ENCODE measurements around the gene NKIRAS1.

NKIRAS1 gene

DNA sequence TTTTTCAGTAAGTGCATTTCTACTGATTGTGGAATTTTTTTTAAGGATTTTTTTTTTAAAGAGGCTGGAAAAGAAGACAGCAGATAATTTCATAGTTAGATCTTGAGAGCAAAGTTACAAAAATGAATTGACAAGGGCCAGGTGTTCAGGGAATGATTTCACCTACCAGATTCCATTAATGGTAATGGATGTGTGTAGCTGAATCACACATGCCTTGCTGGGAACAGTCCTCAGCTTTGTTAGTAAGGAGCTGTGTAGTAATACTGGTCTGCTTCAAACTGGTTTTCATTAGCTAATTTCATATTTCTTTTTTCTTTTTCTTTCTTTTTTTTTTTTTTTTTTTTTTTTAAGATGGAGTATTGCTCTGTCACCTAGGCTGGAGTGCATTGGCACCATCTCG is 44.3 kb upstream of the NKIRAS1 start:
- Histone ChIP-seq H3K9ac (no peak overlapping the region), H3K79me2 (peaks cover 10% of the 10 kb centered on the region), H3K27me3 (ENCODE audit: control insufficient read depth, insufficient read depth, low read length) (no peaks in the 10 kb centered on the region), H3K9me3 (ENCODE audit: control insufficient read depth, low read length) (no peaks in the 10 kb centered on the region), H2AFZ (no peak overlapping the region), H3K4me3 (ENCODE audit: low read depth, low read length) (no peak overlapping the region), H3K4me2 (ENCODE audit: low read length) (no peak overlapping the region), H3K36me3 (ENCODE audit: control insufficient read depth, insufficient read depth, low read length) (no peaks in the 10 kb centered on the region), H3K27ac (no peak overlapping the region), H3K4me1 (no peaks in the 10 kb centered on the region)
- no peak for TF ChIP-seq CTCF (IDR thresholded peaks at IDR 0.05)

DNA sequence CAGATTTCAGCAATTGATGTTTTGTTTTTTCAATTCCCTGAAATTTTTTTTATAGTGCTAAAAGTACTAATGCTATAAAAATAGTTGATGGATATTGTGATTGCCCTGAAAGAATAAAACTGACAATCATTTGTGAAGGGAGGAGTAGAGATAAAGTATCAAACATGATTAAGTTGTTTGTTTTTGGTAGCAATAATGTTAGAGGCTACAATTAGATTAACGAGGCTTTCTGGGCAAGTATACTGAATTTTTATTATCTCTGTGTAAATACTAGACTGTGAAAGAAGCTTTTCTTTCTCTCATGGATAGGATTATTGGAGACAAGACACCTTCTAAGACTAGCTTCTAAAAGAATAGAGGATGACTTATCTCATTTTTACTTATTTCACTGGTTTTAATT is 43.9 kb upstream of the NKIRAS1 start:
- TF ChIP-seq CTCF (IDR thresholded peaks at IDR 0.05) = no peak
- Histone ChIP-seq H3K4me1 (no peaks in the 10 kb centered on the region), H3K79me2 (peaks cover 9% of the 10 kb centered on the region), H3K36me3 (ENCODE audit: control insufficient read depth, insufficient read depth, low read length) (no peaks in the 10 kb centered on the region), H2AFZ (no peak overlapping the region), H3K4me2 (ENCODE audit: low read length) (no peak overlapping the region), H3K9ac (no peak overlapping the region), H3K27ac (no peak overlapping the region), H3K9me3 (ENCODE audit: control insufficient read depth, low read length) (no peaks in the 10 kb centered on the region), H3K4me3 (ENCODE audit: low read depth, low read length) (no peak overlapping the region), H3K27me3 (ENCODE audit: control insufficient read depth, insufficient read depth, low read length) (no peaks in the 10 kb centered on the region)

GRCh38 chr3:23959135-23959900 is 42.5 kb upstream of the NKIRAS1 start:
- Histone ChIP-seq H3K4me2 (ENCODE audit: low read length) (no peak overlapping the region), H3K27me3 (ENCODE audit: control insufficient read depth, insufficient read depth, low read length) (no peaks in the 10 kb centered on the region), H3K27ac (no peak overlapping the region), H3K4me3 (ENCODE audit: low read depth, low read length) (no peak overlapping the region), H2AFZ (no peak overlapping the region), H3K79me2 (peaks cover 16% of the 10 kb centered on the region), H3K9me3 (ENCODE audit: control insufficient read depth, low read length) (no peaks in the 10 kb centered on the region), H3K36me3 (ENCODE audit: control insufficient read depth, insufficient read depth, low read length) (no peaks in the 10 kb centered on the region), H3K9ac (no peak overlapping the region), H3K4me1 (no peaks in the 10 kb centered on the region)
- no peak for TF ChIP-seq CTCF (IDR thresholded peaks at IDR 0.05)

DNA sequence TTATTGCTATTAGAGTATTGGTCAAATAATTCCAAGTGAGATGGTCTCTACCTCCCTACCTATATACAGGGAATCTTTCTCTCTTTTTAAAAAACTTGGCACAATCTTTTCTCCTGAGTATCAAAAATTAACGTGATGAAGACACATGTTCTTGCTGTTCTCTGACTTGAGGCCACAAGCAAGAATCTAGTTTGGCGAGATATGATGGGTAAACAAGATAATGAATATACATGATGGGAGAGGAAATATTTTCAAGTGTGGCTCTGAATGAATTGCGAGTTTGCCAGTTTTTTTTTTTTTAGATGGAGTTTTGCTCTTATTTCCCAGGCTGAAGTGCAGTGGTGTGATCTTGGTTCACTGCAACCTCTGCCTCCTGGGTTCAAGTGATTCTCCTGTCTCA is 39.9 kb upstream of the NKIRAS1 start:
- no peak overlapping the region for H3K4me2 ChIP-seq (ENCODE audit: low read length)
- peaks cover 35% of the 10 kb centered on the region for H3K79me2 ChIP-seq
- no peak overlapping the region for H2AFZ ChIP-seq
- H3K9ac ChIP-seq = no peak overlapping the region
- H3K4me1 ChIP-seq = no peaks in the 10 kb centered on the region
- H3K36me3 ChIP-seq (ENCODE audit: control insufficient read depth, insufficient read depth, low read length) = no peaks in the 10 kb centered on the region
- H3K27ac ChIP-seq = no peak overlapping the region
- no peak for TF ChIP-seq CTCF (IDR thresholded peaks at IDR 0.05)
- no peaks in the 10 kb centered on the region for H3K9me3 ChIP-seq (ENCODE audit: control insufficient read depth, low read length)
- H3K4me3 ChIP-seq (ENCODE audit: low read depth, low read length) = no peak overlapping the region
- H3K27me3 ChIP-seq (ENCODE audit: control insufficient read depth, insufficient read depth, low read length) = no peaks in the 10 kb centered on the region

DNA sequence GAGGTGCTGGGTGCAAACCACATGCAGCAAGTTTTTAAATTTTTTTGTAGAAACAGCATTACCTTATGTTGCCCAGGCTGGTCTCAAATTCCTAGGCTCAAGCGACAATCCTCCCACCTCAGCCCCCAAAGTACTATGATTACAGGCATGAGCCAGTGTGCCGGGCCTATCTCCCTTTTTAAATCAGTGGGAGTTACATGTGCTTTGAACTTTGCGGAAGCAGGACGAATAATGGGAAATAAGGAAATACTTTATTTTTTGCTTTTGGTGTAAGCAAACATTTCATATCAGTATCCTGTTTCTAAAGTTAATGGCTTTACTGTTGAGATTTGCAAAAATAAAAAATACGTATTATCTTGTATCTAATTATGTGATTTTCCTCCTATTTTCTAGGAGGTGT is 37.4 kb upstream of the NKIRAS1 start:
- TF ChIP-seq CTCF (IDR thresholded peaks at IDR 0.05) = no peak
- no peak overlapping the region for H3K27ac ChIP-seq

More for the DNA sequence above, 37.4 kb upstream of the NKIRAS1 start:
- no peaks in the 10 kb centered on the region for H3K36me3 ChIP-seq (ENCODE audit: control insufficient read depth, insufficient read depth, low read length)
- H3K9me3 ChIP-seq (ENCODE audit: control insufficient read depth, low read length) = no peaks in the 10 kb centered on the region
- no peaks in the 10 kb centered on the region for H3K27me3 ChIP-seq (ENCODE audit: control insufficient read depth, insufficient read depth, low read length)
- H3K4me1 ChIP-seq = peaks cover 12% of the 10 kb centered on the region
- H2AFZ ChIP-seq = no peak overlapping the region
- H3K79me2 ChIP-seq = peaks cover 54% of the 10 kb centered on the region
- no peak overlapping the region for H3K4me2 ChIP-seq (ENCODE audit: low read length)
- H3K4me3 ChIP-seq (ENCODE audit: low read depth, low read length) = no peak overlapping the region
- no peak overlapping the region for H3K9ac ChIP-seq
